SH-SY5Y (cell line): ENCODE results near the gene CDH1.

Experiments
- GATA2 ChIP-seq: IDR thresholded peaks from 2 replicates; pipeline ENCODE4 v1.6.1; 2011; ENCODE audit warnings: mild to moderate bottlenecking, low read depth, low read length
- GATA3 ChIP-seq: IDR thresholded peaks from 2 replicates; pipeline ENCODE4 v1.6.1; 2011; ENCODE audit warnings: low read depth, mild to moderate bottlenecking, low read length, moderate library complexity

GRCh38 chr16:68733570-68733969 is 3.5 kb upstream of the CDH1 start:
- TF ChIP-seq GATA3 (no peak), GATA2 (no peak)
